ENCODE data around the gene ZCCHC14.

ZCCHC14 gene

DNA sequence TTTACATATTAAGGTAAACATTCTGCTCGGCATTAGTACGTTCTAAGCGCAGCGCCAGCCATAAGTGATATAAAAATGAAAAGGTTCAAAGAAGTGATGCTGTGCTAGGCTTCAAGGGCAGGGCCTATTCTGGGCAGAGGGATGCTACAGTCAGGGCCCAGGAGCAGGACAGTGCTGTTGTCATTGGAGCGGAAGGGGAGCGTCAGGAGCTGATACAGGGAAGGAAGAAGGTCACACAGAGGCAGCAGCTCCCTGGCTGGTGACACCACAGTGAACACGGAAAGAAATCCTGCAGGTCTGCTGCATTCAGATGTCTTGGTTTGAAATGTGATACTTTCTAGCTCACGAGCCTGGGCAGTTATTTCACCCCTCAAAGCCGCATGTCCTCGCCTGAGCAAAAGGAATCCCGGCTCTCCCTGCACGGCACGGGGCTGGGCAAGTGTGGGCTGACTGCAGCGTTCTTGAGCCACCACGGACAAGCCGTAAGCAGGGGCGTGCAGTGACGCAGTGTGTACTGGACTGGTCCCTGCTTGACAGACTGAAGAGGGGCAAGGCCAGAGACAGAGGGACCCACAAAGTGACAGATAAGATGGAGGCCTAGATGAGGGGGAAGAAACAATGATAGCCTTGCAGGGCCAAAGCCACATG is 41.1 kb downstream of the ZCCHC14 start:
- no peak for DNase-seq

DNA sequence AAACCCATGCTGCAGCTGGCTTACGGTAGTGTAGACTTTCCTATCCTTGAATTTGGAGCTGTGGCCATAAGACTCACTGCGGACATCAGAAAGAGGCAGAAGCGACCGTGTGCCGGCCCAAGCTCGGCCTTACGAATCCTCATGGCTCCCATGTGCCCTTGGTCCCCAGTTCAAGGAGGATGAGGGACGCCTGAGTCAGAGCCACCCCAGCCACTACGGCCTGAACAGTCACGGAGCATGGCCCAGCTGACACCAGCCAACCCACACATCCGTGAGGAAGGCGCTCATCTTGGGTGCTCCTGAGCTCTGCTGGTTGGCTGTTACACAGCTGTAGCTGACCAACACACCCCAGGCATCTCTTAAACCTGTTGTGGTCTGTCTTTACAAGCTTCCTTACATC is 44.0 kb downstream of the ZCCHC14 start:
- no peak for DNase-seq

DNA sequence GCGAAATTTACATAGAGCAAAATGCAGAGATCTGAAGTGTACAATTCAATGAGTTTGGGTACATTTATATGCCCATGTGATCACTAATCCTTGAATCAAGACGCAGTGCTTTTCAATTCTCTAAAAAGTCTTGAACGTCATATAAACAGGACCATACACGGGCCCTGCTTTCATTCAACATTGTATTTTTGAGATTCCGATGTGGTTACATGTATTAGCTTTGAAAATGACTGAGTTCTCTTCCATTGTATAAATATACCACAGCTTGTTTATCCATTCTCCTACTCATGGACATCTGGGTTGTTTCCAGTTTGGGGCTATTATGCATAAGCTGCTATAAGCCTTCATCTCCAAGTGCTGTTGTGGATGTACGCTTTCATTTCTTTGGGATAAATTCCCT is 45.5 kb downstream of the ZCCHC14 start:
- no peak for DNase-seq

DNA sequence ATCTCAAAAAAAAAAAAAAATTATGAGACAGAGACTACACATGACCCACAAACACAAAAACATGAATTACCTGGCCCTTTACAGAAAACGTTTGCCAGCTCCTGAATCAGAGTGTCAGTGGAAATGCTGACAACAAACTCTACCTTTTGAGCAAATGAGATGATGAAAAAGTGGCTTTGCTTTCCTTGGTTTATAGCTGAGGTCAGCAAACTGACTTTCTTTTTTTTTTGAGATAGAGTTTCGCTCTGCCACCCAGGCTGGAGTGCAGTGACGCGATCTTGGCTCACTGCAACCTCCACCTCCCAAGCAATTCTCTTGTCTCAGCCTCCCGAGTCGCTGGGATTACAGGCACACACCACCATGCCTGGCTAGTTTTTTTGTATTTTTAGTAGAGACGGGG is 46.3 kb downstream of the ZCCHC14 start:
- DNase-seq = no peak

DNA sequence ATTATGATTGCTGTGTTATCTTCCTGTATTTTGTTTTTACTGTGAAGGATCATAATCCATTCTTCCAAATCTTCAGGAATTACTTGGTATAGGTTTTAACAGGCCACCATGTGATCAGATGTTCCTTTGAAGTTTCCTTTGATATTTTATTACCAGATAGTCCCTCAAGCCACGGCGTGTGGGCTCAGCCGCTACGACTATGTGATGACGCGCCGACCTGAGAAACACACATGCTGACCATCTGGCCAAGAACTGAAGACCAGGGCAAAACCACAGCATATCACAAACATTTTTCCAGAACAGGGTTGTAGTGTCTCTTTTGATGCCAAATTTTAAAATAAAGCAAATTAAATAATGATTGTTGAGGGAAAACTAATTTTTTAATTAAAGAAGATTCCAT is 47.3 kb downstream of the ZCCHC14 start:
- DNase-seq = no peak

DNA sequence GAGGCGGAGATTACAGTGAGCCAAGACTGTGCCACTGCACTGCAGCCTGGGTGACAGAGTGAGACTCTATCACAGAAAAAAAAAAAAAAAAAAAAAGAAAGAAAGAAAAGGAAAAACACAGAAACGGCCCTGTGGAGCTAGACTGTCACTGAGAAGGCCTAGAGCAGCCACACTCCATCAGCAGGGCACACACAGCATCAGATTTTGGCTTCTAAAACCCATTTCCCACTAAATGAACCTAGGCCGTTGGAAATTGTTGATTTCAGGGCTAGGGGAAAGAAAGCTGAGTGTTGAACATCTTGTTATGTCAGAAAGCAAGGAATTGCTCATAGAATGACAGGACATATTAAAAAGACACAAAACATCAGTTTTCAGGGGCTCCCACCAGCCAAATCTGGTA is 48.9 kb downstream of the ZCCHC14 start:
- no peak for DNase-seq

DNA sequence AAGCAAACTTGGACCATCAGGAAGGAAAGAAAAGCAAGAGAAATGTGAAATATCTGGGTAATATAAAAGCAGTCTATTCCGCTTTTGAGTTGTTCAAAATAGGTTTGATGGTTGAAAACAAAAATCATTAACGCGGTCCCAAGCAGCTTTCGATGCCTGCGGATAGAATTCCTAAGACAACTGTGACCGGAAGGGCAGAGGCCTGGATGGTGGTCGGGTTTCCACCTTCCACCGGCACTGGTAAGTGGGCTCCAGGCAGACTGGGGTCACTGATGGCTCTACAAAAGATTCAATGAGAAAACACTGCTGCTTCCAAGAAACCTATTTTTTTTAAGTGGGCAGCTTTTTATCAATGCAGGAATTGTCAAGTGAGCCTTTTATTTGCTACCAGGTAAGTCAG is 49.8 kb downstream of the ZCCHC14 start:
- no peak for DNase-seq

DNA sequence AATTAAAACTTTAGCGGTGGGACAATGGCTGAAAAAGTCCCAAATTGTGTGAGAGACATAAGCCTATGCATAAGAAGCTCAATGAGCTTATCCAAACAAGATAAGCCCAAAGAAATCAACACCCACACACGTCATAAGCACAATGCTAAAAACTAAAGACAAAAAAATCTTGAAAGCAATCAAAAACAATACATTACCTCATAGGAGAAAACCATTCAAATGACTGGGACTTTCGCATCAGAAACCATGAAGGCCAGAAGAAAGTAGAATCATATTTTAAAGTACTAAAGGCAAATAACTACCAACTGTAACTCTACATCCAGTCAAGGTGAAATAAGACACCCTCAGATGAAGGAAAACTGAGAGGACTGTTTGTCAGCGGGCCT is 50.2 kb downstream of the ZCCHC14 start:
- DNase-seq = no peak

DNA sequence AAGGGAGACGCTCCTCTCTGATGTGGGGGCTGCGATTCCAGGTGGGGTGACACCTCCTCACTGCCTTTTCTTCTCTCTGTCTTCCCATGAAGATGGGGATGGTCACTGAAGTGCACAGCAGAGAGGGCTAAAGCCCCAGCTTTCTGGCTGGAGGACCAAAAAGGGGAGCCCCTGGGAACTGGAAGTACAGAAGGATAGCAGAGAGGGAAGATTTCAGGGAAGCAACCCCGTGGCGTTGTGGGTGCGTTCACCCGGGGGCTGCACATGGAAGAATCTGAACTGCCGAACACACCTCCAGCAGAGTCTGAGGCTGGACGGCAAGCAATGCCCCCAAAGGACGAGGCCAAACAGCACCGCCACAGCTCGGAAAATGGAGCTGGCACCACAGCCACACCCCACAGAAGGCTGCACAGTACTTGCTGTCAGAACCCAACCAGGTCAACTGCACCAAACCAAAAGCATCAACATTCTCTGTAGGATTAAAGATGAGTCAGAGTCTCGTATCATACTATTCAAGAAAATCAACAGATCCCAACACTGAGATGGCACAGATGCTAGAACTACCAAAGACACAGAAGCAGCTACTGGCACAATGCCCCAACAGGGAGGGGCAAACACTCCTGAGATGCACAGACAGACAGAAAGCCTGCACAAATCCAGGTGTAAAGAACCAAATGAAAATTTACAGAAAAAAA is 50.8 kb downstream of the ZCCHC14 start:
- DNase-seq = no peak

DNA sequence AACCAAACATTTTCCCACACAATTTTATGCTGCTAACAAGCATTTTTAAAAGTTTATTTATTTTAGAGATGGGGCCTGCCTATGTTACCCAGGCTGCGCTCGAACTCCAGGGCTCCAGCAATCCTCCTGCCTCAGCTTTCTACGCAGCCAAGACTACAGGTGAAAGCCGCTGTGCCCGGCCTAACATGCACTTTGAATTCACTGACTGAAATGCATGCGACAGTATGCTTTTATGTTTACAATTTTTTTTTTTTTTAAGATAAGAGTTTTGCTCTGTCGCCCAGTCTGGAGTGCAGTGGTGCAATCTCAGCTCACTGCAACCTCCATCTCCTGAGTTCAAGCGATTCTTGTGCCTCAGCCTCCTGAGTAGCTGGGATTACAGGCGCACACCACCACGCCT is 52.9 kb downstream of the ZCCHC14 start:
- DNase-seq = no peak

DNA sequence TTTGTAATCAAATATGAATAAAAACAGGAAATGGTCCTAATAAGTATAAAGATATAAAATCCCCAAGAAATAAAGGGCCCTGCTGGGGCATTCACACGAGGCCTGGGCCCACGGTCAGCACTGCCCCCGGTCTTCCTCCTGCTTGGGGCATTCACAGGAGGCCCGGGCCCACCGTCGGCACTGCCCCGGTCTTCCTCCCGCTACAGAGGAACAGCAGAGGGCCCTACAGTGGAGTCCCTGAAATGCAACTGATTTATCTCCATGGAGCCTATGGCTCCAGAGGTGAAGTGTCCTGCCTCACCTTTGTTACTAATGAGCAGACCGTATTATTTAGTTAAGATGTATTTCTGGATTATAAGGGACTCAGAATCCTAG is 54.2 kb downstream of the ZCCHC14 start:
- DNase-seq = no peak

DNA sequence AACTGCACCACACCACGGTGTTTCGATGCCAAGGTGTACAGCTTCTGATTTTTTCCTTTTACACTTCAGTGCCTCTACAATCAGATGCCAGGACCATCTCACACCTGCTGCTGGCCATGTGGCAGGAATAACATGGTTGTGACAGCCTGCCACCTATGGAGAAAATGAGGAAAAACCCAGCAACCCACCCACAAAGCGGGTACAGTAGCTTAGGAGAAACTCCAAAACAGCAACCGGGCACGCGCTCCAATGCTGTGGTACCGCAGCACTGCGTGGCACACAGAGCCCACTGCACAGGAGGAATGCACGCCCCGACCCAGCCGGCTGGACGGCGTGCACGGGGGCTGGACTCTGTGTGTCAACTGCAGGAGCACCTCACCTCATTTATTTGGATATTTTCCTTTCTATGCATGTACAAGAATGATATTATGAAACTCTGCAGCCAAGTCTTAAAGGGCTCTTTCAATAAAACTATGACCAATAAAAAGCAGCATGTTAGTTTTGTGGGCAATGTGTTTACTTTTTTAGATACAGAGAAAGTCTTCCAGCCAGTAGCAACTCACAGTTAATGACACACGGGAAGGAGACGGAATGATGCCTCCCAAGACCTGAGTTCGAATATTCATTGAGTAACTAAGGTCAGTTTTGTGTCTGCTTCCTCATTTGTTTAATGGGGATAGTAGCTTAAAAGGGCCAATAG is 54.8 kb downstream of the ZCCHC14 start:
- DNase-seq = no peak

DNA sequence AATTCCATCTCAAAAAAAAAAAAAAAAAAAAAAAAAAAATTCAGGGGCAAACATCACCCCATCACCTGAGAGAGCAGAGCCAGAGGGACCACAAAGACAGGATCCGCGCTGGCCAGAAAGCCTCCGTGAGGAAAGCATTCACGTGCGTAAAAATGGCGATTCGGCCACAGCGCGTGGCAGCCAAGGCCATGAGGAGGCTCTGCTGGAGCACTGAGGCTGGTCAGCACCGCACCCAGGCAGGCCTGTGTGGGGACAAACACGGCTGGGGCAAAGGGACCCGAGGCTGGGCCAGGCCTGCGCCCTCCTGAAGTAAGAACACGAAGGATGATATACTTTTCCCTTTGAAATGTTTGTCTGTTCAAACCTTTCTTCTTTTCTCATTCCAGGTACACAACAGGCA is 55.5 kb downstream of the ZCCHC14 start:
- DNase-seq = no peak

DNA sequence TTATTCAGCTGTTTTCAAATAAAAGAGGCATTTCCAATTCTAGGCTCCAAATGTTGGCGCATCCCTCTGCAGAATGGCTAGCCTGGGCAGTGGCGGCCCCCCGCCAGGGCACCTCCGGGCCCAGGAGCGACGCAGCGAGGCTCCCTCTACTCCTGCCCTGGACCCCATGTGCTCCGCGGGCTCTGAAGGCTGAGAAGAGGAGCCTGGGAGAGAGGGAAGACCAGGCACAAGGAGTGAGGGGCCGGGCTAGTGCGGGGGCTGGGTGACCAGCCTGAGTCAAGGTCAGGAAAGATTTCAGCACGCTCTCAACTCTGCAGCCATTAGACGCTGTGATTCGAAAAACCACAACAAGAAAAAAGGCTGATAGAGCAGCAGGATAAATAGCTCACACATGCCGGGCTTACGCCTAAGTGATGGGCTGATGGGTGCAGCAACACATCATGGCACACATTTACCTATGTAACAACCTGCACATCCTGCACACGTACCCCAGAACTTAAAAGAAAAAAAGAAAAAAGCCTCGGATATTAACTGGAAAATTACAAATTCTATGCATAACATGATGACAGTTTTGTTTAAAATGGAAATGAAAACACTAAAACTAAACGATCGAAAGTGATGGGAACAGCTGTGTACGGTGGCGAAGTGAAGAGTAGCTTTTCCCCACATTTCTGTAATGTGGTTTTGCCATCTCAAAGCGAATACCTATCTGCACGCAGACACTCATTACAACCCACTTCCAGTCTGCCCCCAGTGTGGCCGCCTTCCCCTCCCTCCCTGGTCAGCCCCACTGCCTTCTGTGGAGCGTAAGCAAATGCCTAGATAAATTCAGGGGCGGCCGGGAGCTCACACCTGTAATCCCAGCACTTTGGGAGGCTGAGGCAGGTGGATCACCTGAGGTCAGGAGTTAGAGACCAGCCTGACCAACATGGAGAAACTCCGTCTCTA is 56.3 kb downstream of the ZCCHC14 start:
- no peak for DNase-seq

DNA sequence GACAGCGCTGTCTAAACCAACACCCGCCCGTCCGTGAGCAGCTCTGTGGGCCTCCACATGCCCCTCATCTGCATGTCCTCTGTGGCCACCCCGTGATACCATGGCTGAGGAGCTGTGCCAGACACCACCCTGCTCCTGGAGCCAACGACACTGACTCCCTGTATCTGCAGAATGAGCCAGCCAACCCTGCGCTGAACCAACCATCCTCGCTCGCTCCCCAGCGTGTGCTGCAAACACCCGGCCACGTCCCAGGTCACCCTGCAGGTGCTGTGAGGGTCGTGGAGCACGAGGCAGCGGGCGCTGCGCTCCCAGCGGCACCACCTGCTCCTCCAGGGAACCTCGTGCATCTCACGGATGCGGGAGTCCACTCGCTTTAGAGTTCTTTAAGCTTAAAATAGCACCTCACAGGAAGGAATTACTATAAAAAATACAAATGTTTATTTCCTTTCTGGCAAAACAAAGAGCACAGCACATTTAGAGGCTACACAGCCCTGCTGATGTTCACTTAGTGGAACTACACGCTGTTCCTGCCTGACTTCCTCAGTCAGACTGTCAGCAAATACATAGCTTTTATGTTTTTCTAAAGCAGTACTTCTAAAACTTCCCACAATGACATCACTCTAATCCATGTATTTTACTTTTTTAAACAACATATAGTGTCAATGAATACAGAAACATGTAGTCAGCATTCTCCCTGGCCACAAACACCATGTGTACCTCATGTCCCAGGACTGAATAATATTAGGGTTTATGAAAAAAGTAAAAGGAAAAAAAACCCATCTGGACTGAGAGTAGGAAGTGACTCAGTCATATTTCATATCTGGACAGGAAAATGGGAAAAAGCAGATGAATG is 57.2 kb downstream of the ZCCHC14 start:
- DNase-seq = no peak

DNA sequence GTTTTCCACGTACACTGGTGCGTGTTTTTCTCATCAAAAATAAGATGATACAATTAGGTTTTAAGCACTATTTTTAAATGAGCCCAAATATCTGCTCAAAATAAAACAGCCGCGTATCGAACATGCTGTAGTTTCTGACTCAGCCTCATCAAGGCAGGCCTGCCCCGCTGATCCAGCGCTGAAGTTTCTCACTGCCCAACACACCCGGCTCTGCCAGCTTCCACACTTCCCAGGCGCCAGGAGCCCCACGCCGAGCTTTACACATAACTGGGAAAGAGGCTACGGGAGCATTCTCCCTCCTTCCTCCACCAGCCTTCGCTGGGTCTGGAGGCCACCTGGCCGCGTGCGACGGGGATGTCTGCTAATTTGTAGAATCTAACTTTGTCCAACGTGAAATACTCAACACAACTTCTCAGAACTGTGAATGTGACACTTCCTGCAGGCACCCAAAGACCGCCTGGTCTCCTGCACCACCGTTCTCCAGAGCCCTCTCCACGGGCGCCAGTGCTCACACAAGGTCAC is 58.6 kb downstream of the ZCCHC14 start:
- DNase-seq = no peak

DNA sequence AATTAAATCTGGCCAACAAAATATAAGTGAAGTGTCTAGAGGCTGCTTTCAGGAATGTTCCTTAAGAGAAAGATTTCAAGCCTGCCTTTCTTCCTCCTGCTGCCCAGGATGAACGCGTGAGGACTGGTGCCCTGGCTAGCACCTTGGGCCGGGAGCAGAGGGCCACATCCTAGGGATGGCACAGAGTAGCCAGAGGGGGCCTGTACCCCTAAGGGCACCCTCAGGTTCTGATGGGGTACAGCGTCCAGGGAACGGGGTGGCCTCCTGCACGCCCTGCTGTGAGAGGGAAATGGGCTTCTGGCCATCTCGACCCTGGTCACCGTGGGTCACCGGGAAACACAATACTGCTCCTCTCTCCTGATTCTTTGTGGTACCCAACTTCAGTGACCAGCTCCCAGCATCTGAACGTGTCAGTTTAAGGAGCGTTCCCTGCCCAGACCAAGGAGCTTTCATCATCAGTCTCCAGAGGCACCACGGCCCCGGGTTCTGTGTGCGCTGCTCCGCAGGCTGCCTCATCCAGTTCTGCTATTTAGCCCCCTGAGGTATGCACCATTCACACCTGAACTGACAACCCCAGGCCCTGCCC is 60.4 kb downstream of the ZCCHC14 start:
- no peak for DNase-seq

DNA sequence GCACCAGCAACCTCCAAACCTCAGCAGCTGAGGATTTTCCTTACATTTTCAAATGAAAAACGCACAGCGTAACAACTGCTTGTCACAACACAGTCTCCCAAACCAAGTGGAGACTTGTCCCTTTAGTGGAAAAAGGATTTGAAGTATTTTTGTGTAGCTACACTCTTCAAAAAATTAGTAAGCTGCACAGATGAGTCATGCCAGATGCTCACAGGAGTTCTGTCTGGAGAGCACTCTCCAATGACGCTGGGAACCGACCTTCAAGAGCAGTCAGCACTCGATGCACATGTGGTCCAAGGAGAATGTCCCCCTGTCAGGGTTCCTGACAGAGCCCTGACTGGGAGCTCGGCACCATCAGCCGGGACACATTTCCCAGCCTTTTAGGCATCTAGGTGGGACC is 60.9 kb downstream of the ZCCHC14 start:
- no peak for DNase-seq

DNA sequence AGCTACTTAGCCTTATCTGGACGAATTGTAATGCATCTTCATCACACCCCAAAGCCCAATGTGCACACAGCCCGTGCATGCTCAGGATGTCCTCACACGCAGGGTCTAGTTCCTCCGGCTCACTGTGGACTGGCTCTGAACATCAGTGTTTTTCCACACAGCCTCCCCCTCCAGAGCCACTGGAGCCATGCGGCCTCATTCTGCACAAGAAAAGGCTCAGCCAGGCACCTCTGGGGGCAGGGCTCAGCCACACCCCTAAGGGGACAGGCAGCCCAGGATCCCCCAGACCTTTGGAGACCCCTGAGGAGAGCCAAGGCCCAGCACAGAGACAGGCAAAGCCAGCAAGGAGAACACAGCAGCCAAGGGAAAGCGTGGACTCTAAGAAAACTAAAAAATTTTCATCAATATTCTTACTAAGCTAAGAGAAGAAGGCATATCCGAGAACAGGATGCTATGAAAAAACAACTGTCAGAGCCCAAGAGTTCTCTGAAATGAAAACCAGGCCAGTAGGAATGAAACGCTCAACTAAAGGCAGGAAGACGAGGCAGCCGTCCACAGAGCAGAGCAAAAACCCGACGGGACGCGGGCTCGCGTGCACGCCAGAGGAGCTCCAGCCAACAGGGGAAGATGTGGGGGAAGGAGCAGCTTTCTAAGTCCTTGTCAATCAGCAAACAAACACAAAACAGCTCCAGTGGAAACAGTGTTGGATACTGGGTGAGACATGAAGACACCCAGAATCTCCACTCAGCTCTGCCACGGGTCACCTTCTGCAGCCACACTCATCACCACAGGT is 66.2 kb downstream of the ZCCHC14 start:
- DNase-seq = no peak

DNA sequence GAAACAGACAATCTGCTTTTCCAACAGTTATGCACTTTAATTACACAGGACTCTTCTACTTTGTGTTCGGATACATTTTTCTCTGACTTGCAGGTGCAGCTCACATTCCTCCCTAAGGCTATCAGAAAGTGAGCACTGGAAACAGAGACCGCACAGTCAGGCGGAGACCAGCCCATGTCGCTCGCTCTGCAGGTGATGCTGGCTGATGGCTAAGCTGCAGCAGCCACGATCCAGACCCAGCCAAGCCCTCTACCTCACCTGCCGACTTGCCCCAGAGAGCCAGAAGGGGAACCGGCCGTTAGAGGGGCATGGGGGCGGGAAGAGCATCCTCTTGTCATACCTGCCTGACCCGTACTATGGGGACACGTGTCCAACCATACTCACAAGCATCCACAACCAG is 66.9 kb downstream of the ZCCHC14 start:
- DNase-seq = no peak

DNA sequence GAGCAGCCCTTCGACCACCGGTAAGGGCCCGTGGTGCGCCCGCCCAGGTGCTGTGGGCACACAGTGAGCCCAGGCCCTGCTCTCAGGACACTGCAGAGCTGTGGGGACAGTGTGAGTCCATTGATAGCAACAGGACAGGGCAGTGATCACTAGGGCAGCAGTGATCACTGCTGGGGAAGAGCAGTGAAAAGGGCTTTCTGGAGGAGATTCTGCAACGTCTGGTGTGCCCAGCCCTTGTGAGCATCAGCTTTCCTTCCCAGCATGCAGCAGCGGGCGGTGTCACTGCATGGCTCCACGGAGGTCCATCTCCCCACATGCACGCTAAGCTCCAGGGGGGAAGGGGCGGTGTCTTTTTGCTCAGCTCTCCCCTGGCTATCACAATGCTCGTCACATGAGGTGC is 68.6 kb downstream of the ZCCHC14 start:
- DNase-seq = no peak
